Anterior cingulate cortex (tissue), 58 donors: ENCODE results near the gene ZNF483.
A peak's percentile ranks its signal among the peaks of the same experiment; 100 is the strongest.
"Not testable (repeated sequence)": the region's sequence is repeated elsewhere in the genome, so short reads cannot be mapped to it uniquely, and the experiment has no call there.

Source experiments
- DNase-seq, 58 donors: peaks; one replicate each; lab custom pipeline; 2025; lab: John Stamatoyannopoulos, UW

ZNF483 gene

GRCh38 chr9:111533099-111533790 is 8.3 kb downstream of the ZNF483 start:
- DNase-seq: no peak

- no peak for DNase-seq
These were observed 17.7 kb downstream of the ZNF483 start for GRCh38 chr9:111542497-111543254.

- DNase-seq: no peak
These were observed 23.6 kb downstream of the ZNF483 start for GRCh38 chr9:111548623-111549022.

- not testable (repeated sequence) for DNase-seq
These were observed 30.4 kb downstream of the ZNF483 start for GRCh38 chr9:111555425-111555824.

- no peak for DNase-seq
These were observed 34.1 kb downstream of the ZNF483 start for GRCh38 chr9:111559000-111559610.

- no peak for DNase-seq
These were observed 36.3 kb downstream of the ZNF483 start for GRCh38 chr9:111561165-111561719.

- DNase-seq: peak in 8 of 58 donors; percentile 1 to 11 (median 2)
These were observed 41.3 kb downstream of the ZNF483 start for GRCh38 chr9:111566234-111566633.

GRCh38 chr9:111568127-111568526 is 43.1 kb downstream of the ZNF483 start:
- not testable (repeated sequence) for DNase-seq

GRCh38 chr9:111572950-111573604 is 48.1 kb downstream of the ZNF483 start:
- peak in 2 of 58 donors; percentile 0 to 2 for DNase-seq

- DNase-seq: peak in 1 of 58 donors; percentile 4
These were observed 57.9 kb downstream of the ZNF483 start for GRCh38 chr9:111582888-111583287.

- no peak for DNase-seq
These were observed 61.4 kb downstream of the ZNF483 start for GRCh38 chr9:111586378-111586777.

- DNase-seq: no peak
These were observed 63.9 kb downstream of the ZNF483 start for GRCh38 chr9:111588846-111589245.

GRCh38 chr9:111597852-111598732 is 73.1 kb downstream of the ZNF483 start:
- DNase-seq: peak in 47 of 58 donors; percentile 3 to 63 (median 28)

- peak in 3 of 58 donors; percentile 7 to 50 (median 7) for DNase-seq
These were observed 73.7 kb downstream of the ZNF483 start for GRCh38 chr9:111598733-111599091.

- DNase-seq: peak; percentile 5 to 84 (median 50)
These were observed 74.3 kb downstream of the ZNF483 start, which contains the start of gene PTGR1 for GRCh38 chr9:111599092-111599954. Gene PTGR1, minus strand, starts transcription at chr9:111599647. Its CDS starts 2,225 bp downstream, at chr9:111597422.

- DNase-seq: peak in 2 of 58 donors; percentile 21 to 26
These were observed 75.0 kb downstream of the ZNF483 start for GRCh38 chr9:111599955-111600343.

GRCh38 chr9:111601237-111602018 is 76.4 kb downstream of the ZNF483 start:
- DNase-seq: no peak

- DNase-seq: no peak
These were observed 78.1 kb downstream of the ZNF483 start for GRCh38 chr9:111603041-111603440.
